Neuronal stem cell (in vitro differentiated cells): Measurements from ENCODE around the gene BHLHA9.

Source experiments
- DNase-seq: peaks from one replicate; pipeline ENCODE4 v3.0.0-alpha.2; 2013; ENCODE audit warnings: low spot score
- H2AFZ ChIP-seq: one replicate; pipeline ENCODE4 v1.6.1; 2013; ENCODE audit warnings: mild to moderate bottlenecking, low read length, inconsistent platforms
- H2AK5ac ChIP-seq: 2 replicates; pipeline ENCODE4 v1.6.1; 2013; ENCODE audit warnings: low read depth, mild to moderate bottlenecking, inconsistent platforms, low read length, moderate library complexity, mixed read lengths
- H2BK120ac ChIP-seq: 2 replicates; pipeline ENCODE4 v1.6.1; 2013; ENCODE audit warnings: low read depth, mild to moderate bottlenecking, inconsistent platforms, low read length, moderate library complexity, mixed read lengths
- H2BK12ac ChIP-seq: one replicate; pipeline ENCODE4 v1.6.1; 2013; ENCODE audit warnings: low read length, inconsistent platforms
- H2BK15ac ChIP-seq: 2 replicates; pipeline ENCODE4 v1.6.1; 2013; ENCODE audit warnings: mild to moderate bottlenecking, low read length, inconsistent platforms, mixed read lengths
- H2BK5ac ChIP-seq: one replicate; pipeline ENCODE4 v1.6.1; 2013; ENCODE audit warnings: inconsistent platforms, mild to moderate bottlenecking, low read length, moderate library complexity
- H3K14ac ChIP-seq: one replicate; pipeline ENCODE4 v1.6.1; 2013; ENCODE audit warnings: low read length, inconsistent platforms
- H3K18ac ChIP-seq: 2 replicates; pipeline ENCODE4 v1.6.1; 2013; ENCODE audit warnings: low read length, inconsistent platforms
- H3K23ac ChIP-seq: 2 replicates; pipeline ENCODE4 v1.6.1; 2013; ENCODE audit warnings: low read depth, mild to moderate bottlenecking, mixed read lengths, low read length, inconsistent platforms; ENCODE audit not compliant: poor library complexity
- H3K27ac ChIP-seq: replicated peaks from 3 replicates; pipeline ENCODE4 v1.5.1; 2013; ENCODE audit warnings: low read length, inconsistent platforms
- H3K27me3 ChIP-seq, 3 experiments: 2 replicates each; pipeline ENCODE4 v1.6.1; 2013; ENCODE audit warnings: low read length in 3 of 3, mild to moderate bottlenecking in 2 of 3, inconsistent platforms in 1 of 3, low read depth in 1 of 3, mixed read lengths in 1 of 3, moderate library complexity in 1 of 3; ENCODE audit not compliant: control insufficient read depth in 3 of 3, insufficient read depth in 3 of 3
- H3K36me3 ChIP-seq, 2 donors: replicated peaks in 1 of 2; 2 replicates each; pipeline ENCODE4 v1.6.1; 2013; ENCODE audit warnings: low read length in 2 of 2; ENCODE audit not compliant: control insufficient read depth in 2 of 2, insufficient read depth in 2 of 2
- H3K4ac ChIP-seq: 2 replicates; pipeline ENCODE4 v1.6.1; 2013; ENCODE audit warnings: inconsistent platforms, mild to moderate bottlenecking, low read length, moderate library complexity
- H3K4me1 ChIP-seq, 2 donors: 1 replicate in 1 of 2; 2 replicates in 1 of 2; pipeline ENCODE4 v1.6.1; 2013; ENCODE audit warnings: low read length in 2 of 2, low read depth in 1 of 2; ENCODE audit not compliant: control insufficient read depth in 2 of 2, insufficient read depth in 1 of 2
- H3K4me2 ChIP-seq: one replicate; pipeline ENCODE4 v1.6.1; 2013; ENCODE audit warnings: mild to moderate bottlenecking, low read length, inconsistent platforms; ENCODE audit not compliant: insufficient read depth, poor library complexity, severe bottlenecking
- H3K4me3 ChIP-seq, 2 donors: 2 replicates each; pipeline ENCODE4 v1.5.1; 2013; ENCODE audit warnings: low read length in 2 of 2, mild to moderate bottlenecking in 2 of 2, inconsistent platforms in 1 of 2, moderate library complexity in 1 of 2
- H3K79me1 ChIP-seq: one replicate; pipeline ENCODE4 v1.6.1; 2013; ENCODE audit warnings: low read depth, mild to moderate bottlenecking, inconsistent platforms, low read length, moderate library complexity
- H3K9ac ChIP-seq: one replicate; pipeline ENCODE4 v1.6.1; 2013; ENCODE audit warnings: mild to moderate bottlenecking, low read depth, low read length, inconsistent platforms; ENCODE audit not compliant: poor library complexity
- H3K9me3 ChIP-seq, 2 donors: replicated peaks in 1 of 2; 2 replicates each; pipeline versions ENCODE3 to v1.6.1; 2013; ENCODE audit warnings: low read length in 2 of 2, mild to moderate bottlenecking in 2 of 2, inconsistent platforms in 1 of 2, low read depth in 1 of 2, mixed read lengths in 1 of 2, moderate library complexity in 1 of 2; ENCODE audit not compliant: control insufficient read depth in 2 of 2, insufficient read depth in 1 of 2
- H4K8ac ChIP-seq: one replicate; pipeline ENCODE4 v1.6.1; 2013; ENCODE audit warnings: low read depth, mild to moderate bottlenecking, inconsistent platforms, low read length, moderate library complexity
- H4K91ac ChIP-seq: one replicate; pipeline ENCODE4 v1.6.1; 2013; ENCODE audit warnings: low read length, low read depth, mild to moderate bottlenecking, inconsistent platforms; ENCODE audit not compliant: poor library complexity
- WGBS, 2 donors: extraction: QIAGEN DNeasy Blood & Tissue Kit; methylation state at CpG; one replicate each; pipeline ENCODE4 v1.1.7; 2013; ENCODE audit warnings: missing lambda C conversion rate in 2 of 2, mixed read lengths in 1 of 2; ENCODE audit not compliant: insufficient read length in 2 of 2, insufficient replicate concordance in 1 of 2; ENCODE audit errors: extremely low coverage in 2 of 2; 5-methylcytosine and 5-hydroxymethylcytosine counted together

BHLHA9 gene

DNA sequence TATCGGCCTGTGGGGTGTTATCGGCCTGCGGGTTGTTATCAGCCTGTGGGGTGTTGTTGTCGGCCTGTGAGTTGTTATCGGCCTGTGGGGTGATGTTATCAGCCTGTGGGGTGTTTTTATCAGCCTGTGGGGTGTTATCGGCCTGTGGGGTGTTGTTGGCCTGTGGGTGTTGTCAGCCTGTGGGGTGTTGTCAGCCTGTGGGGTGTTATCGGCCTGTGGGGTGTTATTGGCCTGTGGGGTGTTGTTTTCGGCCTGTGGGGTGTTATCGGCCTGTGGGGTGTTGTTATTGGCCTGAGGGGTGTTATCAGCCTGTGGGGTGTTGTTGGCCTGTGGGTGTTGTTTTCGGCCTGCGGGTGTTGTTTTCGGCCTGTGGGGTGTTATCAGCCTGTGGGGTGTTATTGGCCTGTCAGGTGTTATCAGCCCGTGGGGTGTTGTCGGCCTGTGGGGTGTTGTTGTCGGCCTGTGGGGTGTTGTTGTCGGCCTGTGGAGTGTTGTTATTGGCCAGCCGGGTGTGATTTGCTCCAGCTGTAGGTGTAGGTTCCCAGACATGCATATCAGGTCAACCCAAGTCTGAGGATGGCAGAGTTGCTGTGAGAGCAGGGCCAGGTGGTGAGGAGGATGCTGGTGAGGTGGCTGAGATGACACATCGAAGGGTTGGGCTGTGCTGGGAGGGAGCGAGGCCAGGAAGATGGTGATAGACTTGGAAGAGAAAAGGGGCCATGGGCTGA, 16.3 kb downstream of the BHLHA9 start:
- Histone ChIP-seq H3K18ac (peak overlapping the region; percentile 51), H3K14ac (no peak overlapping the region), H3K36me3 (peaks cover 0 to 2% of the 10 kb centered on the region in 2 donors), H3K4me3 (no peak overlapping the region), H4K8ac (no peak overlapping the region), H2BK12ac (peak overlapping the region; percentile 14), H3K27ac (no peak overlapping the region), H3K23ac (peak overlapping the region; percentile 23), H3K79me1 (peaks cover 4% of the 10 kb centered on the region), H3K4me1 (peaks cover 0 to 2% of the 10 kb centered on the region in 2 donors), H4K91ac (no peak overlapping the region), H2AK5ac (peak overlapping the region; percentile 2), H3K4ac (no peak overlapping the region), H3K27me3 (no peaks in the 10 kb centered on the region), H2BK5ac (no peak overlapping the region), H2BK15ac (peak overlapping the region; percentile 15), H2AFZ (peak overlapping the region; percentile 17), H3K9ac (no peak overlapping the region), H3K9me3 (peaks cover 0 to 2% of the 10 kb centered on the region in 2 donors), H3K4me2 (no peak overlapping the region), H2BK120ac (no peak overlapping the region)
- DNase-seq: no peak
- WGBS, 2 donors: no CpG with 5 or more reads among the region's 19 CpGs

DNA sequence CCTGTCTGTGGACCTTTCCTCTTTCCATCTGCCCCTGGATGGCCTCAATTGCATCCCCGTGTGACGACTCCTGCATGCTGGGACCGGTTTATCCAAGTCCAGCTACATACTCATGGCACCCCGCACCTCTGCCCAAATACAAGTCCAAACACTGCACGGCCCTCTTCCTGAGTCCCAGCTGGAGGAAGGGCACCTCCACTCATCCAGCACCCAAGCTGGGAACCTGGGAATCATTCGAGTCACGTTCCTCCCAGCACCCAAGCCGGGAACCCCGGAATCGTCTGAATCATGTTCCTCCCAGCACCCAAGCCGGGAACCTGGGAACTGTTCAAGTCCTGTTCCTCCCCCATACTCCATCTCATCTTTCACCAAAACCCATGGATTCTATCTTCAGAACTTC, 19.5 kb downstream of the BHLHA9 start:
- peaks cover 0 to 2% of the 10 kb centered on the region in 2 donors for H3K9me3 ChIP-seq

DNA sequence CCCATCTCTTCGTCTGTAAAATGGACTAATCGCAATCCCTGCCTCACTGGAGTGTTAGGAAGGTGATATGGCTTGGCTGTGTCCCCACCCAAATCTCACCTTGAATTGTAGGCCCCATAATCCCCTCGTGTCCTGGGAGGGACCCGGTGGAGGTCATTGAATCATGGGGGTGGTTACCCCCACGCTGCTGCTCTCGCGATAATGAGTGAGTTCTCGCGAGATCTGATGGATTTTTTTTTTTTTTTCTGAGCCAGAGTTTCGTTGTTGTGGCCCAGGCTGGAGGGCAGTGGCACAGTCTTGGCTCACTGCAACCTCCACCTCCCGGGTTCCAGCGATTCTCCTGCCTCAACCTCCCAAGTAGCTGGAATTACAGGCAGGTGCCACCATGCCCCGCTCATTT, 20.4 kb downstream of the BHLHA9 start:
- Histone ChIP-seq H3K36me3 (peaks cover 0 to 2% of the 10 kb centered on the region in 2 donors), H2BK120ac (no peak overlapping the region), H3K23ac (no peak overlapping the region), H2AFZ (no peak overlapping the region), H3K4me3 (no peak overlapping the region), H2AK5ac (no peak overlapping the region), H3K79me1 (peaks cover 5% of the 10 kb centered on the region), H3K4ac (no peak overlapping the region), H3K9ac (no peak overlapping the region), H2BK5ac (no peak overlapping the region), H4K8ac (no peak overlapping the region), H3K18ac (no peak overlapping the region), H3K4me2 (no peak overlapping the region), H3K27ac (no peak overlapping the region), H2BK15ac (no peak overlapping the region), H3K4me1 (peaks cover 0 to 7% of the 10 kb centered on the region in 2 donors), H4K91ac (no peak overlapping the region), H2BK12ac (no peak overlapping the region), H3K27me3 (no peaks in the 10 kb centered on the region), H3K14ac (no peak overlapping the region), H3K9me3 (peaks cover 0 to 2% of the 10 kb centered on the region in 2 donors)
- no CpG with 5 or more reads among the region's 13 CpGs for WGBS, 2 donors
- no peak for DNase-seq

More for the DNA sequence above, 19.5 kb downstream of the BHLHA9 start:
- Histone ChIP-seq H3K79me1 (peaks cover 5% of the 10 kb centered on the region), H3K4ac (no peak overlapping the region), H3K23ac (no peak overlapping the region), H4K91ac (no peak overlapping the region), H3K27me3 (no peaks in the 10 kb centered on the region), H3K4me1 (peaks cover 0 to 7% of the 10 kb centered on the region in 2 donors), H3K4me3 (no peak overlapping the region), H2BK120ac (no peak overlapping the region), H3K36me3 (peaks cover 0 to 2% of the 10 kb centered on the region in 2 donors), H3K18ac (no peak overlapping the region), H2BK15ac (no peak overlapping the region), H2AFZ (no peak overlapping the region), H3K9ac (no peak overlapping the region), H2AK5ac (no peak overlapping the region), H2BK12ac (no peak overlapping the region), H3K4me2 (no peak overlapping the region), H3K27ac (no peak overlapping the region), H3K14ac (no peak overlapping the region), H4K8ac (no peak overlapping the region), H2BK5ac (no peak overlapping the region)
- no peak for DNase-seq
- WGBS, 2 donors: no CpG with 5 or more reads among the region's 11 CpGs

DNA sequence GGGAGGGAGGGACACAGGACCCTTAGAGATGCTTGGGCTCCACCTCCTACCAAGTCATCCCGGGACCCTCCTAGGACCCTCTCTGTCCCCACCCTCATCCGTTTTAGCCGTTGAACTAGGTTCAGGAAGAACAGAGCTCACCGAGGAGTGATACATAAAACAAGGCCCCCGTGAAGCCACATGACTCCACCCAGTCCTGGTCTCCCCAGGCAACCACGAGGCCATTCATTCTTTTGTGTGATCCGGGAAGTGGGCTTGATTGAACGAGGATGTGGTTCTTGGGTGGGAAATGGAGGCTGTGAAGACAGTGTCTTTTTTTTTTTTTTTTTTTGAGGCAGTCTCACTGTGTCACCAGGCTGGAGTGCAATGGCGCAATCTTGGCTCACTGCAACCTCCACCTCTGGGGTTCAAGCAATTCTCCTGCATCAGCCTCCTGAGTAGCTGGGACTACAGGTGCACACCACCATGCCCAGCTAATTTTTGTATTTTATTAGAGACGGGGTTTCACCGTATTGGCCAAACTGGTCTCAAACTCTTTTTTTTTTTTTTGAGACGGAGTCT, 24.0 kb downstream of the BHLHA9 start:
- no peak overlapping the region for H3K4me3 ChIP-seq
- DNase-seq: no peak
- no peaks in the 10 kb centered on the region for H3K9me3 ChIP-seq
- H3K4me1 ChIP-seq: peaks cover 9 to 22% of the 10 kb centered on the region in 2 donors
- peaks cover 0 to 2% of the 10 kb centered on the region in 2 donors for H3K36me3 ChIP-seq
- WGBS, 2 donors: no CpG with 5 or more reads among the region's 12 CpGs
- no peak overlapping the region for H3K4ac ChIP-seq
- no peak overlapping the region for H2BK120ac ChIP-seq
- H3K4me2 ChIP-seq: no peak overlapping the region
- no peak overlapping the region for H3K27ac ChIP-seq
- H3K23ac ChIP-seq: no peak overlapping the region
- H2BK12ac ChIP-seq: no peak overlapping the region
- H2AK5ac ChIP-seq: no peak overlapping the region
- peaks cover 1% of the 10 kb centered on the region for H3K79me1 ChIP-seq
- no peak overlapping the region for H3K9ac ChIP-seq
- no peak overlapping the region for H2BK15ac ChIP-seq
- H4K8ac ChIP-seq: no peak overlapping the region
- peak overlapping the region; percentile 37 for H2AFZ ChIP-seq
- H3K27me3 ChIP-seq: no peaks in the 10 kb centered on the region
- H2BK5ac ChIP-seq: no peak overlapping the region
- no peak overlapping the region for H3K14ac ChIP-seq
- H3K18ac ChIP-seq: no peak overlapping the region
- H4K91ac ChIP-seq: no peak overlapping the region
